SK-N-SH treated with all-trans-retinoic acid at 6 μM for 48 hours (cell line): ENCODE measurements around the gene GEN1.

ENCODE experiments used
- ATAC-seq: fragments of 200-7000 bp; cut with Tn5 transposase; 3 replicates; pipeline ENCODE4 v1.9.1; 2020; ENCODE audit warnings: mild to moderate bottlenecking, moderate library complexity
- ARNTL ChIP-seq: fragments of 450-650 bp; formaldehyde crosslinking; IDR thresholded peaks from 2 replicates; pipeline ENCODE4 v1.5.0; 2020; ENCODE audit warnings: low read depth, mild to moderate bottlenecking, moderate library complexity, borderline replicate concordance
- BACH2 ChIP-seq: fragments of 250-450 bp; sonication (Bioruptor Pico); IDR thresholded peaks from 2 replicates; pipeline ENCODE4 v1.9.0; 2021; ENCODE audit warnings: mild to moderate bottlenecking, borderline replicate concordance
- CREB5 ChIP-seq: fragments of 250-450 bp; sonication (Bioruptor Pico); IDR thresholded peaks from 2 replicates; pipeline ENCODE4 v1.5.1; 2020; ENCODE audit warnings: low read depth, mild to moderate bottlenecking, moderate library complexity
- CSDC2 ChIP-seq: fragments of 250-450 bp; sonication (Bioruptor Pico); IDR thresholded peaks from 2 replicates; pipeline ENCODE4 v1.5.0; 2020; ENCODE audit warnings: mild to moderate bottlenecking, moderate library complexity
- ESRRG ChIP-seq: fragments of 250-450 bp; sonication (Bioruptor Pico); IDR thresholded peaks from 2 replicates; pipeline ENCODE4 v1.6.1; 2021; ENCODE audit warnings: mild to moderate bottlenecking
- GLIS3 ChIP-seq: fragments of 250-450 bp; sonication (Bioruptor Pico); IDR thresholded peaks from 2 replicates; pipeline ENCODE4 v1.5.0; 2020; ENCODE audit warnings: mild to moderate bottlenecking, moderate library complexity
- PPARA ChIP-seq: fragments of 250-450 bp; sonication (Bioruptor Pico); IDR thresholded peaks from 2 replicates; pipeline ENCODE4 v1.5.0; 2020; ENCODE audit warnings: mild to moderate bottlenecking, borderline replicate concordance
- RARB ChIP-seq: fragments of 250-450 bp; sonication (Bioruptor Pico); IDR thresholded peaks from 2 replicates; pipeline ENCODE4 v1.8.0; 2021; ENCODE audit warnings: mild to moderate bottlenecking, moderate library complexity
- TCF4 ChIP-seq: fragments of 250-450 bp; sonication (Bioruptor Pico); IDR thresholded peaks from 2 replicates; pipeline ENCODE4 v1.8.0; 2021; ENCODE audit warnings: mild to moderate bottlenecking, moderate library complexity, borderline replicate concordance
- TOX ChIP-seq: fragments of 250-450 bp; sonication (Bioruptor Pico); IDR thresholded peaks from 2 replicates; pipeline ENCODE4 v1.8.0; 2021; ENCODE audit warnings: mild to moderate bottlenecking, moderate library complexity, borderline replicate concordance
- ZC3H10 ChIP-seq: fragments of 250-450 bp; sonication (Bioruptor Pico); IDR thresholded peaks from 2 replicates; pipeline ENCODE4 v1.5.1; 2021; ENCODE audit warnings: mild to moderate bottlenecking, moderate library complexity
- ZFP3 ChIP-seq: fragments of 250-450 bp; sonication (Bioruptor Pico); IDR thresholded peaks from 2 replicates; pipeline ENCODE4 v1.5.0; 2020; ENCODE audit warnings: mild to moderate bottlenecking, moderate library complexity
- ZNF565 ChIP-seq: fragments of 450-650 bp; formaldehyde crosslinking; conservative IDR thresholded peaks from 2 replicates; pipeline ENCODE4 v1.5.0; 2020; ENCODE audit warnings: low read depth, mild to moderate bottlenecking, moderate library complexity
- ZNF70 ChIP-seq: fragments of 450-650 bp; formaldehyde crosslinking; IDR thresholded peaks from 2 replicates; pipeline ENCODE4 v1.5.0; 2020; ENCODE audit warnings: mild to moderate bottlenecking, moderate library complexity
- ZNF8 ChIP-seq: fragments of 450-650 bp; formaldehyde crosslinking; IDR thresholded peaks from 2 replicates; pipeline ENCODE4 v1.5.0; 2020; ENCODE audit warnings: mild to moderate bottlenecking, moderate library complexity
- TF ChIP-seq, protein P1 (sequence below): fragments of 250-450 bp; sonication (Bioruptor Pico); IDR thresholded peaks from 2 replicates; pipeline ENCODE4 v1.5.1; 2021; ENCODE audit warnings: mild to moderate bottlenecking, moderate library complexity
- TF ChIP-seq, protein P2 (sequence below): fragments of 250-450 bp; sonication (Bioruptor Pico); IDR thresholded peaks from 2 replicates; pipeline ENCODE4 v1.8.0; 2020; ENCODE audit warnings: mild to moderate bottlenecking, moderate library complexity, borderline replicate concordance
- TF ChIP-seq, protein P3 (sequence below): fragments of 250-450 bp; sonication (Bioruptor Pico); IDR thresholded peaks from 2 replicates; pipeline ENCODE4 v1.5.0; 2020; ENCODE audit warnings: mild to moderate bottlenecking, moderate library complexity
- TF ChIP-seq, protein P4 (sequence below): fragments of 250-450 bp; sonication (Bioruptor Pico); IDR thresholded peaks from 2 replicates; pipeline ENCODE4 v1.8.0; 2021; ENCODE audit warnings: low read depth, mild to moderate bottlenecking, moderate library complexity, borderline replicate concordance

Gene GEN1

DNA sequence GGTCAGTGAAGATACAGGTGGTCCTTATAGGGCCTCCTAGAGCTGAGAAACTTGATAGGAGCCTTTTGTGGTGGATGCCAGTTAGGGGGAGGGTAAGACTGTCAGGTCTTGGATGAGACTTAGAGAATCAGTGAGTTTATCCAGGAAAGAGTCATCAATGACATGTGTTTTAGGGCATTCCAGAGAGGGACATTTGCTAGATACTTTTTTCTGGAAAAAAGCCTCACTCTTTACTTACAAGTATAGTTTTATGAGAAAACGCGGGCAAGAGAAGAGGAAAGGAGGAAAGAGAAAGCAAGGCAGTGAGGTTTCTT lies 37.8 kb downstream of the GEN1 start:
- ATAC-seq = no peak
- no peak for TF ChIP-seq BACH2 (CRISPR knock-in tag)
- TF ChIP-seq GLIS3 (CRISPR knock-in tag) = no peak
- TF ChIP-seq ARNTL (CRISPR knock-in tag) = no peak
- TF ChIP-seq CREB5 (CRISPR knock-in tag) = no peak
- no peak for TF ChIP-seq TOX
- no peak for TF ChIP-seq ZFP3 (CRISPR knock-in tag)
- TF ChIP-seq TCF4 (CRISPR knock-in tag) = no peak
- no peak for TF ChIP-seq RARB (CRISPR knock-in tag)
- TF ChIP-seq, protein P1, sequence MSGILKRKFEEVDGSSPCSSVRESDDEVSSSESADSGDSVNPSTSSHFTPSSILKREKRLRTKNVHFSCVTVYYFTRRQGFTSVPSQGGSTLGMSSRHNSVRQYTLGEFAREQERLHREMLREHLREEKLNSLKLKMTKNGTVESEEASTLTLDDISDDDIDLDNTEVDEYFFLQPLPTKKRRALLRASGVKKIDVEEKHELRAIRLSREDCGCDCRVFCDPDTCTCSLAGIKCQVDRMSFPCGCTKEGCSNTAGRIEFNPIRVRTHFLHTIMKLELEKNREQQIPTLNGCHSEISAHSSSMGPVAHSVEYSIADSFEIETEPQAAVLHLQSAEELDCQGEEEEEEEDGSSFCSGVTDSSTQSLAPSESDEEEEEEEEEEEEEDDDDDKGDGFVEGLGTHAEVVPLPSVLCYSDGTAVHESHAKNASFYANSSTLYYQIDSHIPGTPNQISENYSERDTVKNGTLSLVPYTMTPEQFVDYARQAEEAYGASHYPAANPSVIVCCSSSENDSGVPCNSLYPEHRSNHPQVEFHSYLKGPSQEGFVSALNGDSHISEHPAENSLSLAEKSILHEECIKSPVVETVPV (CRISPR knock-in tag) = no peak
- TF ChIP-seq, protein P2, sequence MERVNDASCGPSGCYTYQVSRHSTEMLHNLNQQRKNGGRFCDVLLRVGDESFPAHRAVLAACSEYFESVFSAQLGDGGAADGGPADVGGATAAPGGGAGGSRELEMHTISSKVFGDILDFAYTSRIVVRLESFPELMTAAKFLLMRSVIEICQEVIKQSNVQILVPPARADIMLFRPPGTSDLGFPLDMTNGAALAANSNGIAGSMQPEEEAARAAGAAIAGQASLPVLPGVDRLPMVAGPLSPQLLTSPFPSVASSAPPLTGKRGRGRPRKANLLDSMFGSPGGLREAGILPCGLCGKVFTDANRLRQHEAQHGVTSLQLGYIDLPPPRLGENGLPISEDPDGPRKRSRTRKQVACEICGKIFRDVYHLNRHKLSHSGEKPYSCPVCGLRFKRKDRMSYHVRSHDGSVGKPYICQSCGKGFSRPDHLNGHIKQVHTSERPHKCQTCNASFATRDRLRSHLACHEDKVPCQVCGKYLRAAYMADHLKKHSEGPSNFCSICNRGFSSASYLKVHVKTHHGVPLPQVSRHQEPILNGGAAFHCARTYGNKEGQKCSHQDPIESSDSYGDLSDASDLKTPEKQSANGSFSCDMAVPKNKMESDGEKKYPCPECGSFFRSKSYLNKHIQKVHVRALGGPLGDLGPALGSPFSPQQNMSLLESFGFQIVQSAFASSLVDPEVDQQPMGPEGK (CRISPR knock-in tag) = no peak
- TF ChIP-seq PPARA (CRISPR knock-in tag) = no peak
- TF ChIP-seq ZNF565 (CRISPR knock-in tag) = no peak
- TF ChIP-seq, protein P3, sequence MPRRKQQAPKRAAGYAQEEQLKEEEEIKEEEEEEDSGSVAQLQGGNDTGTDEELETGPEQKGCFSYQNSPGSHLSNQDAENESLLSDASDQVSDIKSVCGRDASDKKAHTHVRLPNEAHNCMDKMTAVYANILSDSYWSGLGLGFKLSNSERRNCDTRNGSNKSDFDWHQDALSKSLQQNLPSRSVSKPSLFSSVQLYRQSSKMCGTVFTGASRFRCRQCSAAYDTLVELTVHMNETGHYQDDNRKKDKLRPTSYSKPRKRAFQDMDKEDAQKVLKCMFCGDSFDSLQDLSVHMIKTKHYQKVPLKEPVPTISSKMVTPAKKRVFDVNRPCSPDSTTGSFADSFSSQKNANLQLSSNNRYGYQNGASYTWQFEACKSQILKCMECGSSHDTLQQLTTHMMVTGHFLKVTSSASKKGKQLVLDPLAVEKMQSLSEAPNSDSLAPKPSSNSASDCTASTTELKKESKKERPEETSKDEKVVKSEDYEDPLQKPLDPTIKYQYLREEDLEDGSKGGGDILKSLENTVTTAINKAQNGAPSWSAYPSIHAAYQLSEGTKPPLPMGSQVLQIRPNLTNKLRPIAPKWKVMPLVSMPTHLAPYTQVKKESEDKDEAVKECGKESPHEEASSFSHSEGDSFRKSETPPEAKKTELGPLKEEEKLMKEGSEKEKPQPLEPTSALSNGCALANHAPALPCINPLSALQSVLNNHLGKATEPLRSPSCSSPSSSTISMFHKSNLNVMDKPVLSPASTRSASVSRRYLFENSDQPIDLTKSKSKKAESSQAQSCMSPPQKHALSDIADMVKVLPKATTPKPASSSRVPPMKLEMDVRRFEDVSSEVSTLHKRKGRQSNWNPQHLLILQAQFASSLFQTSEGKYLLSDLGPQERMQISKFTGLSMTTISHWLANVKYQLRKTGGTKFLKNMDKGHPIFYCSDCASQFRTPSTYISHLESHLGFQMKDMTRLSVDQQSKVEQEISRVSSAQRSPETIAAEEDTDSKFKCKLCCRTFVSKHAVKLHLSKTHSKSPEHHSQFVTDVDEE = no peak
- no peak for TF ChIP-seq ESRRG (CRISPR knock-in tag)
- TF ChIP-seq ZNF70 = no peak
- no peak for TF ChIP-seq CSDC2 (CRISPR knock-in tag)

- ATAC-seq = no peak
- TF ChIP-seq ARNTL (CRISPR knock-in tag) (no peak), ZC3H10 (CRISPR knock-in tag) (no peak), ZFP3 (CRISPR knock-in tag) (no peak), RARB (CRISPR knock-in tag) (no peak), ESRRG (CRISPR knock-in tag) (no peak), ZNF8 (CRISPR knock-in tag) (no peak)
- TF ChIP-seq, protein P2 (CRISPR knock-in tag) = no peak
- TF ChIP-seq, protein P4, sequence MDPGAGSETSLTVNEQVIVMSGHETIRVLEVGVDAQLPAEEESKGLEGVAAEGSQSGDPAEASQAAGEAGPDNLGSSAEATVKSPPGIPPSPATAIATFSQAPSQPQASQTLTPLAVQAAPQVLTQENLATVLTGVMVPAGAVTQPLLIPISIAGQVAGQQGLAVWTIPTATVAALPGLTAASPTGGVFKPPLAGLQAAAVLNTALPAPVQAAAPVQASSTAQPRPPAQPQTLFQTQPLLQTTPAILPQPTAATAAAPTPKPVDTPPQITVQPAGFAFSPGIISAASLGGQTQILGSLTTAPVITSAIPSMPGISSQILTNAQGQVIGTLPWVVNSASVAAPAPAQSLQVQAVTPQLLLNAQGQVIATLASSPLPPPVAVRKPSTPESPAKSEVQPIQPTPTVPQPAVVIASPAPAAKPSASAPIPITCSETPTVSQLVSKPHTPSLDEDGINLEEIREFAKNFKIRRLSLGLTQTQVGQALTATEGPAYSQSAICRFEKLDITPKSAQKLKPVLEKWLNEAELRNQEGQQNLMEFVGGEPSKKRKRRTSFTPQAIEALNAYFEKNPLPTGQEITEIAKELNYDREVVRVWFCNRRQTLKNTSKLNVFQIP (CRISPR knock-in tag) = no peak
- TF ChIP-seq, protein P1 (CRISPR knock-in tag) = no peak
- TF ChIP-seq, all 23 proteins: peak for 0
Observed at GRCh38 chr2:17792515-17792914, 38.6 kb downstream of the GEN1 start.
